Middle frontal gyrus (tissue), 1 donor: ENCODE results near the gene CEP85L.

ENCODE experiments used
- DNase-seq: peaks from one replicate; pipeline ENCODE4 v3.0.0-alpha.2; 2015; ENCODE audit warnings: low spot score; ENCODE audit errors: extremely low spot score

Gene CEP85L

DNA sequence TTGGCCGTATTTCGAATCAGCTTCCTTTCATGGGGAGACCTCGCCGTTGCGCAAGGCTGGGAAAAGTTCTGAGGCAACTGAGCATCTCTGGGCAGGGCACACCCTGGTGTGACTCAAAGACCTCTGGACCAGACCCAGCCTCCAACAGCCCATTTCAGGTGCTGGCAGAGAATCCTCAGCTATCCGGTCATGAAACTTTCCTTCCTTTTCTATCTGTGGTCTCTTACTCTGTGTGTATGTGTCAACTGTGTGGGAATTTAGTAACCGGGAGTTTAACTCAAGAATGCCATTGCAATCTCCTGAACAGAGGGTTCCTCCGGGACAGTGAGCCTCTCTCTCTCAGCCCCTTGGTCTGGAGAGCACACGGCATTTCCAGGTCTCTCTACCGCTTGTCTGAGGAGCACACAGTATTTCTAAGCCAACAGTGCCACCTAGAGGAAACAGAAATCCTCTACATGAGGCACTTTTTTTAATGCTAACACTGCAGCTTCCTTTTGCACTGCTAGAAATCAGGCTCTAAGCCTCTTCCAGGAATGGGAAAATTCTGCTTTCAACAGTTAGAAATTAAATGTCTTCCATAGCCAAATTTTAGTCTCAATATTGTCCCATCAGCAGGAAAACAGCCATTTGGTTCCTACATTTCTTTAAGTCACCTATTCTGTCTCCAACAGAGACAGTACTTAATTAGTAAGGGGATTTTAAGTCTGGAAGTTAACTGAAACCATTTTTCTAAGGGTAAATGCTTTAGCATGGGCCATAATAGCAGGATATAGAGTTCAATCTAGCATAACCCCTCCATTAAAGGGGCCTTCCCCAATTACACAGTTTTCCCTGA is 70.6 kb downstream of the CEP85L start:
- peak; percentile 64 for DNase-seq

DNA sequence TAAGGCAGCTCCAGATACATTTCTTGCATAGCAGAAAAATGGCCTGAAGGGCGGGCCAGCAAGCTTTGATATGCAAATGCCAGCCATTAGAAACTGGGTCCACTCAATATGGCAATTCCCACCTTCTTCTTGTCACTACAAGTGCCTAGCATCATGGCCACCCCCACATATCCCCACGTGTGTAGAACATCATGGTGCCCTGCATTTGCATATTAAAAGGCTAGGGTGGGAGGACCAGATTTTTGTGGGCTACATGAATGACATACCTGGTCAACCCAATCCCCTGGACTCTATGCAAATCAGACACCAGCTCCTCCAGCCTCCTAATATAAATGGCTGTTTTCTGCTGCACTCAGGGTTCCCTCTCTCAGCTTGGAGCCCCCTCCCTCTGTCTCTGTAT is 71.6 kb downstream of the CEP85L start:
- no peak for DNase-seq

DNA sequence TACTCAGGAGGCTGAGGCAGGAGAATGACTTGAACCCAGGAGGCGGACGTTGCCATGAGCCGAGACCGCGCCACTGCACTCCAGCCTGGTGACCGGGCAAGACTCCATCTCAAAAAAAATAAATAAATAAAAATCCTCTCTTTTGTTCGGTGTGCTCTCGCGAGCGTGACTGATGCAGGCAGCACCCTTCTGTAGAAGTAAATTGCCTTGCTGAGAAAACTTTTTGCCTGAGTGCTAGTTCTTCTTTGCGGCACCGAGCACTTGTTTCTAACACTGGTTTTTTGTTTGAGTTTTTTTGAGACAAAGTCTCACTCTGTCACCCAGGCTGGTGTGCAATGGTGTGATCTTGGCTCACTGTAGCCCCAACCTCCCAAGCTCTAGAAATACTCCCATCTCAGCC is 72.8 kb downstream of the CEP85L start:
- no peak for DNase-seq

DNA sequence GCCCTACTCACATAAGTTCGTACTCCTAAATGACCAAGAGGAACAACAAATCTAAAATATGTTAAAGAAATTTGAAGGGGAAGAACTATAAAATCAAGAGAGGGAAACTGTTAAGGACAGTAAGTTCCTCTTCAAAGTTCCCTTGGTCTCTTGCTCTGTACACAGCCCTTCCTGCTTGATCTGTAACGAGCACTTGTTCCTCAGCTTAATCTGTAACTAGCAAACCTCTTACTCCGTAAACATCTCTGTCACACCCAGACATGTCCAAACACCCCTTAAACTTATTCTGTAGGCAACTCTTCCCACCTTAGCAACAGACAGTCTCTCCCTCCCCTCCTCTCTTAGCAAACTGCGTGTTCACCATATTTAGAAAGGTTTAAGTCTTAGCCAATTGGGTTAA is 73.4 kb downstream of the CEP85L start:
- DNase-seq, result no peak

DNA sequence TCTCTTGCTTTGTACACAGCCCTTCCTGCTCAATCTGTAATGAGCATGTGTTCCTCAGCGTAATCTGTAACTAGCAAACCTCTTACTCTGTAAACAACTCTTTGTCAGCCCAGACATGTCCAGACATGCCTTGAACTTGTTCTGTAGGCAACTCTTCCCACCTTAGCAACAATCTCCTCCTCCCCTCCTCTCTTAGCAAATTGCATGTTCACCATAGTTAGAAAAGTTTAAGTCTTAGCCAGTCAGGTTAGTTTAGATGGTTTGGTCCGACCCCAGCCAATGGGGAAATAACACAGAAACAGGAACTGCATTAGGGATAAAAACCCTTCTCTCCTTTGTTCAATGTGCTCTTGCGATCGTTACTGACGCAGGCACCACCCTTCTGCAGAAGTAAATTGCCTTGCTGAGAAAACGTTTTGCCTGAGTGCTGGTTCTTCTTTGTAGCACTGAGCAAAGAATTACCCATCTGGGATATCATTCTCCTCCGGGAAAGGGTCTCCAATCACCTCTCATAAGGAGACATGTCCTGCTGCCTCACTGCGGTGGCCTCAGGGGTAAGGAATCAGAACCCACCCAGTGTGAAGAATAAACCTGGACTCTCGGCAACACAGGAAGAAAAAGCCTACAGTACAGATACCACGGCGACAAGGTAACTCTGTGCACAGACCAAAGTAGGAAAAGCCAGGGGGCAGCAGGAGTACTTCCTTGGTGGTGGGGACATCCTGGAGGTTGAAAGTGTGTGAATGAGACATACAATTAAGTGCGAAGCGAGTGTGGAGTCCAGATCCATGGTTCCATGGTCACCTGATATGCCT is 77.1 kb downstream of the CEP85L start:
- DNase-seq, result no peak

DNA sequence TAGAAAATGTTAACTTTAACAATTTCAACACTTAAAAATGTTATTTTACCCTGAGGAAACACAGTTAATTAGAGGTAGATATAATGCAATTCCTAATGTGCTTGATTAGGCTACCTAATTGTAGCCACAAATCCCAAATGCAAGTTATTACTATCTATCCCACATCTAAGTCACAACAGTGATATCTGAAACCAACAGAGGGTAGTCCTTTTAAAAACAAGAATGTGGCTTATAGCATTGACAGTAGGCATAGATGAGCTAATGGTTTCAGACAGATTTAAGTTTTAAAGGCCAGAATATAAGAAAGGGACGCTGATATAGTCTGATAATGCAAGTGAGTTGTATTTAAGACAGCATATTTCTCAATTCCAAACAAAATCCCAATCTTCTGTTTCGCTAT is 80.3 kb downstream of the CEP85L start:
- DNase-seq, result no peak

DNA sequence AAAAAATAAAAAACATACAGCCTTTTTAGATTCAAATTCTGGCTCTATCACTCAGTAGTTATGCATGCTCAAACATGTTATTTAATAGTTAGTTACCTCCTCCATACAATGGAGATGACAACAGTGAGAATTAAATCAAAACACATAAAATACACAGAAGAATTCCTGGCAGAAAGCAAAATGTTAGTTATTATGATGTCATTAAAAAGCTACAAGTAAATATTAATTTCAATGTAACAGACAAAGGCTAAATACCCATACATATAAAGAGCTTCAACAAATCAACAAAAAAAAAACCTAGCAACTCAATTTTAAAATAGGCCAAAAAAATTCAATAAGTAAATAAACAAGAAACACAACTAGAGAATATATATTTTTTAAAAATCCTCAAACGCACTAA is 81.9 kb downstream of the CEP85L start:
- no peak for DNase-seq

DNA sequence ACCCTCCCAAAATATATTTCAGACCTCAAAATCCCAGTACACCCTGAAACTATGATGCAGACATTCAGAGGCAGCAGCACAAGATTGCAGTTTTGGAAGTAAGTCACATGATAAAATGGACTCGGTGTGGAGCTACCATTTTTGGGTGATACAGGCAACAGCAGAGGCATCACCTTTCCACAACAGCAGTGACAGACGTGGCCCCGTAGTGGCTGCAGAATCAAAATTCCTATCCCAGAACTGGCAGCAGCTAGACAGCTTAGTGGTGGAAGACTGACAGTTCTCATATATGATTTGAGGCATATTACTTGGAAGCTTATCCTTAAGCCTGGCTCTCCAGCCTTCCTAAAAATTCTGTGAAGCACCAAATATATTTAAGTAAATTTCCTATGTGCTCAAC is 83.4 kb downstream of the CEP85L start:
- no peak for DNase-seq

DNA sequence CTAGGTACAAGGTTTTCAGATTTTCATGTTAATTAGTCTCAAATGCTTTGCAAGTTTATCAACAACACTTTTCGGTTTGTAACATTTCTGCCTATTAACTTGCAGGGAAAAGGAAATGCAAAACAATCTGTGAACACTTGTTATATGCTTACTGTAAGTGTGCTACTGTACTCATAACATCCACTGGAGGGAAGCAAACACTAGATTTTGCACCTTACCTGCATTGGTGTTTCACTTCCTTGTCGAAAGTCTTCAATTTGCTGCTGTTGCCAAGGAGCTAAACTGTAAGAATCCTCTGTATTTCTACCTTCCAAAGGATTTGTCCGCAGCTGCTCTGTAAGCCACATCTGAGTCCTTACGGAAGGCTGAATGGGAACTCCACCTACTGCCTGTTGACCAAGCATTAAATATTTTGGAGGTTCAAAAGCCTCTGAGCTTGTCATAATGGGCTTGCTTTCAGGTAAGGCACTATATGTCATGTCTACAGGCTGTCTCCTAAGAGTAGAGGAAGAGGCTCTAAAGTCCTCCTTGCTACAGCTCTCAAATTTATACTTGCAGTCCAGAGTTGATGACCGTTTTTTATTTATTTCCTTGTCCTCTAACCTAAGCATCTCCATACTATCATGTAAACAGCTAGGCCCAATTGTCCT is 86.0 kb downstream of the CEP85L start:
- DNase-seq, result no peak

DNA sequence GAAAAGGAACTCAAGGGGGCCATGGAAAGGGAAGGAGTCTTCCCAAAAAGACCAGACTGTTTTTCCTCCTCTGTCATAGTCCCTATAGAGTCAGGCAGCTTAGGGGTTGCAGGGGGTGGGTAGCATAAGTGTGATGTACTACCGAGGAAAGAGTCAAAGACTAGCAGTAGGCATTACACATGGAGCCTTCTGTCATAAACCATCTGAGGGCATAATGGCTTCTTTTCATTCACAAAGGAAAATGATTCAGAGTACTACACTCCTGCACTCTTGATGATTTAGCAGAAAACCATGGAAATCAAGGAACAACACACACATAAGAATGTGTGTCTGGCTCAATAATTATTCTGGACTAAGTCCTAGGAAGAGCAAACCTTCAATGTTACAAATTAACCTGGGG is 88.4 kb downstream of the CEP85L start:
- DNase-seq, result no peak

DNA sequence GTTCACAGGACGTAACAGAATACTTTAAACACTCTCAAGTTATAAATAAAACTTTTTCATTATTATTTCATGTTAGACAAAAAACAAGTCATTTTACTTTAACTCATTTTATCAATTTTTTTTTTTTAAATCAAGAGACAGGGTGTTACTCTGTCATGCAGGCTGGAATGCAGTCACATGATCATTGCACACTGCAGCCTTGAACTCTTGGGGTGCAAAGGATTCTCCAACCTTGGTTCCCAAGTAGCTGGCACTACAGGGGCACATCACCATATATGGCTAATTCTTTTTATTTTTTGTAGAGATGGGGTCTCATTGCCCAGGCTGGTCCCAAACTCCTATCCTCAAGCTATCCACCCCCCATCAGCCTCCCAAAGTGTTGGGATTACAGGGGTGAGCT is 89.1 kb downstream of the CEP85L start:
- DNase-seq, result no peak

DNA sequence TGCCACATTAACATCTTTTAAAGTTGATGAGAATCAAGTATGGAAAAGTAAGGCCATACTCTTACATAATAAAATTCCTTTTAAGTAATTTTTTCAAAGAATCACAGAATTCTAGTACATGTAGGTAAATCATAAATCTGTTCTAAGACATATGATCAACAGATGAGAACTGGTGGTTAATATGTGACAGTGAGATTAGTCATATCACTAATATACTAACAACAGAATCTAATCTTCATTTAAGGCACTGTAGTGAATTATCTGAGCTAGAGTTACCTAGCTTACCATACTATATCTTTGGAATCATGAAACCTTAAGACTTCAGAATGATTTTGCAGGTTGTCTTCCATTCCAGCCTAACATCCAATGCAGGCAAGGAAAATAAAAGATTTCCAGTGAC is 91.7 kb downstream of the CEP85L start:
- no peak for DNase-seq

DNA sequence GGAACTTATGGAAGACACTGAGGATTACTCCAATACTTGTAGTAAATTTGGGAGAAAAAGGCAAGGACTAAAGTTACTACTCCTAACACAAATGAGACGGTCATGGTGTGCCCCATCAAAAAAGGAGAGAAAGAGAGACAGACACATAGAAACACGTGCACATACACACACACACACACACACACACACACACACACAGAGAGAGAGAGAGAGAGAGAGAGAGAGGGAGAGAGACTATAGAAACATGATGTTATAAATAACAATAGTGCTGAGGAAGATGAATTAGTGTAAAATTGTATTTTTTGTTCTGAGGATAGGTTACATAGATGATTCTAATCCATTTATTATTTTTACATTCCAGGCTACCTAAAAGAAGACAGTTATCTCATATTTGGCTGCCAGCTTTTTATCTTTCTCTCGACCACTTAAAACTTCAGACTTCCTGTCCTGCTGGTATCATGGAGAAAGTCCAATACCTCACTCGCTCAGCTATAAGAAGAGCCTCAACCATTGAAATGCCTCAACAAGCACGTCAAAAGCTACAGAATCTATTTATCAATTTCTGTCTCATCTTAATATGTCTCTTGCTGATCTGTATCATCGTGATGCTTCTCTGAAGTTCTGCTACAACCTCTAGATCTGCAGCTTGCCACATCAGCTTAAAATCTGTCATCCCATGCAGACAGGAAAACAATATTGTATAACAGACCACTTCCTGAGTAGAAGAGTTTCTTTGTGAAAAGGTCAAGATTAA is 92.8 kb downstream of the CEP85L start:
- DNase-seq, result no peak

DNA sequence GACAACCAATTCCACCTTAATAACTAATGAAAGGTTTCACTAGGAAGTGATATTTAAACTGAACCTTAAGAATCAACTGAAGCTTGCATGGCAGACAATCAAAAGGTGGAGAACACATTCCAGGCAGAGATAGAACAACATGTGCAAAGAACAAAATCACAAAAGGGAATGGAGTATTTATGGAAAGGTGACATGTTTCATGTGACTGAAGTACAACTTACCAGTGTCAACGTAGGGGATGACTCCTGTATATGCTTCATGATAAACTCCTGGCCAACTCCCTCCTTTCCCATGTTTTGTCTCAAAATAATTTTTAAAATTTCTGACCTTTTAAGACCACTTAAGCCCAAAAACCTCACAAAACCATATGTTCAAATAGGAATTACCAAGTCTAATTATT is 96.7 kb downstream of the CEP85L start:
- DNase-seq, result no peak

DNA sequence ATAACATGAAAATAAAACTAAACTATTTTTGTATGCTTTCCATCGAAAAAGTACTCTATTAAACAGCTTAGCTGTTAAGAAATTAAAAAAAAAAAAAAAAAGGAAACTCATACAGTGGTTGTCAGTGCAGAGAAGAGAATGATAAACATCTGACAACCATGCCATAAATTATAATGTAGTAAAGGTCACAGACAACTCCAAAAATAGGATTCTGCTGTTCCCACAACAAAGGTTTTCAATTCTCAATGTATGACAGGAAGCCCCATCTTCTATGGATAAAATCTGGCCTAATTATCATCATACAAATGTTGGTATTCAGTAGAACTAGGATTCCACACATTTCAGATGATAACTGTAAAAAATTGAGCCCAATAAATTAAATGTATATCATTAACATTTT is 98.3 kb downstream of the CEP85L start:
- DNase-seq, result no peak

DNA sequence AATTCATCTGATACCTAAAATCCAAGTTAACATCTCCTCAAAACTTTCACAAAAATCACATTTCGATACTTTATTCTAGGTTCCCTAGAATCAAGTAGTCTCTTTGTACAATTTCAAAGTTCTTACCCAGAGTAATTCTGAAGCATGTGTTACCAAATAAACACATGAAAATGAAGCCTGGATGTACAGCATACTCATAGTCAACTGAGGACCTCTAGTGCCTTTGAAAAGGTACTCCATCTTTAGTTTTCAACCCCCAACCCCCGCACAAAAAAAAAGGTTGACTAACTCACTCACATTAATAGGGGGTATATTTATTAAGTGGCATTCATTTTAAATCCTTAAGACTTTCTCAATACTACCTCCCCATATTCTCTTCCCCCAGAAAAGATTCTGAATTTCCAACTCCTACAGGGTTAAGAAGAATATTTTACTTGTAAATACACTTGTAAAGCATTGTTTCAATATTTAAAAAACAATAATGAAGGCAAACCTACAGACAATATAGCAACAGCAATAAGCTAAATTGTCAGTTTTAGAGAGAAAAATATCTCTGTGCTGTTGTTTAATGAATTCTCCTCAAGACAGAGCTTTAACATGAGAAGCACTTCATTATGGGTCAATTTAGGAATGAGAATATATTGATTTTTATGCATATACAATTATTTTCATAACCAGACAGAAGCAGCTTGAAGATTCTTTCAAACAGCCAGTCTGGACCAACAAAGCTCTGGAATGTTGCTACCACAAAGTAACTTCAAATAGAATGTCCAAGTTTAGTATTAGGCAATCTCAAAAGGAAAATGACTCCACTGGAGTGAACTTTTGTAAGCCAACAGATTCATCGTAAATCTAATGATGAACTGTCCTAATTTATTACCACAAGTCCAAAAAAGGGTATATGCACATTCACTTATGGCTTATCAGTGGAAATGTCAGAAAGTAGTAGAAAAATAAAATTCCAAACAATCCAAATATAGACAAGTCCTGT is 100.0 kb downstream of the CEP85L start:
- no peak for DNase-seq

DNA sequence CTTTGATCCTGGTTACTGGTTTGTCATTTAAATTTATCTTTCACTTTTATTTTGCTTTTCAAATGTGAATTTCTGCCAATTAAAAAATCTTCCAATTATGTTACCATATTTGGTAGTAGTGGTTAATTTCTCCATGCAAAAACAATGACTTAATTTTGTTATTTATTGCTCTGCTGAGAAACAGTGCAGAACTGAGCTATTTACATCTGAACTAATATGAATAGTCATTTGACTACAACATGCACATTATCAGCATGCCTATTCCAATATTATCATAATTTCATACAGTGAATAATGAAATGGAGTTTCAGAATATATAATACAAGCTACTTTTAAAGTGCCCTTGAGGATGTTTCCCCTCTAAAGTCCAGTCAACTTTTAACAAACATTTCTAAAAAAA is 102.8 kb downstream of the CEP85L start:
- DNase-seq, result no peak

DNA sequence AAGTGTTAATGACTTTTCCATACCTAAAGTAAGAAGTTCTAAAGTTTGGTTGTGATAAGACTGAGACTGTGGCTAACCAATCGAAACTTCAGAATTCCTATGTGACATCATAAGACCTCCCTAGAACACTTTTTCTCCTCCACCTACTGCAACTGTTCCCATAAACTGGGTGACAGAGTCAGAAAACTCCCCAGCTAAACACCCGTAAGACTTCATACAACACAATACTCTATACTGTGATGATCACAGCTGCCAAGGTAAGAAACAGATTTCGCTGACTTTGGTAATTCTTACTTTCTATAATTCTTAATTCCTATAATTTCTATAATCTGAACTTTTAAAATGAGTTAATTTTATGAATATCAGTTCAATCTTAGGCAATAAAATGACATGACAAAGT is 103.3 kb downstream of the CEP85L start, which contains the start of gene PLN:
Gene PLN (plus strand): TSS at position 161 of the 400 bp plus-strand sequence. CDS start 10,626 bp downstream, outside the sequence.
- DNase-seq, result no peak

DNA sequence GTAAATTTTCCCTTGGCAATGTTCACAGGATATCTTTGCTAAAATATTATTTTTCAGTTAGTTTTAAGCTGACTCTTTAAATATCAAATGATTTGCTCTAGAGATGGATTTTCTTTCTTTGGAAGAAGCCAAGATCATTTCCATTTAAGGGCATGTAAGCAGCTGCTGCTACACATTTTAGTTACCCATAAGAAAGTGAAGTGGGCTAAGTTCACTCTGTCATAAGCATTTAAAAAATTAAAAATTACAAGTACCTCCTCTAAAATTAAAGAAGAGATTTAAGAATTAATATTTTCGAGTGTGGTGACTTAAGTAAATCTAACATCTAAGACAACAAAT is 104.5 kb downstream of the CEP85L start:
- DNase-seq, result no peak

DNA sequence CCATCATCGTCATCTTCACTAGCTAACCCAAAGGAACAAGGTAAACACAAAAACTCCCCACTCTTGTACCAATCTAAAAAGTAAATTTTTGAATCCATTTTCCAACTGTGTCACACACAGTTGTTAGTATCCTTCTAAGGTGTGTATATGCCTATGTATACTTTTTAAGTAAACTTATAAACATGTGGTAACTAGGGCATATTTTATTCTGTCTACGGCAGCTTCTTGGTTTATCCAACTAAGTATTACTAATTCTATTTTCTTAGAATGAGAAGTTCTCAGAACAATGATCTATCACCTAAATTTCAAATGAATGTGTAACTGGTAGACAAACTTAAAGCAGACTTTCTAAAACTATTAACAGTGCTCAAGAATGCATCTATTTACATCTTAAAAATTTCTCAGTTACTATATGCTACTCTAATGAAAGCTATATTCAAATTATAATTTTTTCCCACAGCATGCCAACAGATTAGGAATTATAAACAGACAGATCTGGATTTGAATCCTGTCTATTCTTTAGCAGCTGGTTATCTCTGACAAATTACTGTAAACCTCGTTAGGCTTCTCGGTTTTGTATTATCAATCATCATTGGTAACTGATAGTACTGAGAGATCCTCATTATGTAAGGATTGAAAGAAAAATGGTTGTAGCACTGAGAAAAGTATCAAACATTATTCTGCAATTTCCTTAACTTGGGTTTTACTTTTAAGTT is 105.1 kb downstream of the CEP85L start:
- no peak for DNase-seq
